Psoas muscle (tissue), 8 donors: ENCODE data around the gene TMEM59. TPM values are rescaled to one million over a fixed set of nuclear protein-coding genes. Genes with fewer than 3 reads are reported as not detected.

ENCODE experiments used
- ATAC-seq, 4 donors: fragments of 200-7000 bp; cut with Tn5 transposase; one replicate each; pipeline ENCODE4 v1.9.1; 2020; ENCODE audit warnings: moderate library complexity in 3 of 4, mild to moderate bottlenecking in 2 of 4
- DNase-seq, 2 donors: peaks; one replicate each; pipeline ENCODE4 v3.0.0-alpha.2; 2020
- H3K27ac ChIP-seq: fragments of 200-600 bp; one replicate; pipeline ENCODE4 v1.8.0; 2022
- H3K27me3 ChIP-seq, 3 donors: fragments of 200-600 bp in 1 of 3; one replicate each; pipeline versions ENCODE4 v1.6.1 to v1.8.0; 2013 to 2022; ENCODE audit warnings: low read length in 2 of 3, mild to moderate bottlenecking in 2 of 3, moderate library complexity in 1 of 3; ENCODE audit not compliant: insufficient read depth in 3 of 3
- H3K36me3 ChIP-seq, 2 donors: fragments of 200-600 bp in 1 of 2; one replicate each; pipeline versions ENCODE4 v1.6.1 to v1.8.0; 2013 to 2022; ENCODE audit warnings: low read depth in 1 of 2, mild to moderate bottlenecking in 1 of 2, moderate library complexity in 1 of 2; ENCODE audit not compliant: insufficient read depth in 1 of 2
- H3K4me1 ChIP-seq: fragments of 200-600 bp; one replicate; pipeline ENCODE4 v1.8.0; 2022
- H3K4me3 ChIP-seq: fragments of 200-600 bp; one replicate; pipeline ENCODE4 v1.8.0; 2022; ENCODE audit warnings: mild to moderate bottlenecking
- H3K9me3 ChIP-seq: fragments of 200-600 bp; one replicate; pipeline ENCODE4 v1.8.0; 2022
- CTCF ChIP-seq: fragments of 200-600 bp; IDR thresholded peaks from one replicate; pipeline ENCODE4 v1.8.0; 2022; ENCODE audit warnings: antibody characterized with exemption
- WGBS, 3 donors: extraction: QIAGEN DNeasy Blood & Tissue Kit; methylation state at CpG; one replicate each; pipeline versions ENCODE4 v1.1.6 to v1.1.7; 2013; 5-methylcytosine and 5-hydroxymethylcytosine counted together
- intact Hi-C, 2 donors: fragments of 100-400 bp; cut with DNase I; formaldehyde crosslinking; loops; one replicate each; pipeline versions ENCODE4 v1.11.0 to v1.14.2; 2022
- polyA plus RNA-seq, 3 donors: library from polyadenylated mRNA; stranded (reverse); fragments of 200-250 nt; gene quantifications; one replicate each; pipeline ENCODE4 v1.2.3, GENCODE V29; 2013
- total RNA-seq, 4 donors: library from RNA; stranded (reverse); fragmentation: NEBNext Ultra II Directional in 2 of 4; extraction: Animal tissue kit (Norgen Biotek cat#: 25700) in 2 of 4; gene quantifications; one replicate each; pipeline versions ENCODE4 v1.2.1 to v1.2.4, GENCODE V29; 2021 to 2023
- donor health status: healthy with polysubstance abuse.
- donor health status: DM: no; HTN: no; CAD: no; lungs with moderate emphysema.
- donor health status: Bipolar disorder and iron deficiency.
- donor health status: healthy.
- donor health status: DM: yes; HTN: yes; CAD: no.
- donor health status: DM: no; HTN: no; CAD: no.
- donor health status: DM: no; HTN: no; CAD: no.
- donor health status: DM: yes; HTN: yes; CAD: no.

TMEM59 gene
- total and polyA plus RNA-seq, 7 donors, result 123 to 240 (median 173) TPM

GRCh38 chr1:53984726-53985125, 68.3 kb downstream of the TMEM59 start:
- intact Hi-C loops, result no loop called here
- ATAC-seq (no peak), DNase-seq (no peak)
- Histone ChIP-seq H3K9me3 (no peaks in the 10 kb centered on the region), H3K27ac (no peak overlapping the region), H3K27me3 (peaks cover 0 to 4% (median 0%) of the 10 kb centered on the region in 3 donors), H3K4me1 (no peaks in the 10 kb centered on the region), H3K36me3 (no peaks in the 10 kb centered on the region), H3K4me3 (no peak overlapping the region)
- no peak for TF ChIP-seq CTCF

- no peaks in the 10 kb centered on the region for H3K9me3 ChIP-seq
- no peak overlapping the region for H3K27ac ChIP-seq
- H3K36me3 ChIP-seq, result no peaks in the 10 kb centered on the region
- H3K4me1 ChIP-seq, result no peaks in the 10 kb centered on the region
- ATAC-seq (no peak), DNase-seq (no peak)
- no peak for TF ChIP-seq CTCF
- 12 to 34% (median 30%) methylated on average over 4 of the region's 4 CpGs for WGBS, 3 donors
- intact Hi-C loops, result no loop called here
- H3K4me3 ChIP-seq, result peak overlapping the region; percentile 49
- peaks cover 0 to 4% (median 0%) of the 10 kb centered on the region in 3 donors for H3K27me3 ChIP-seq
Observed at GRCh38 chr1:53982763-53983104, 70.3 kb downstream of the TMEM59 start.

- intact Hi-C loops, result no loop called here
- H3K4me3 ChIP-seq, result peak overlapping the region; percentile 49
- no peaks in the 10 kb centered on the region for H3K36me3 ChIP-seq
- ATAC-seq, result peak in 1 of 4 donors; percentile 44
- H3K4me1 ChIP-seq, result no peaks in the 10 kb centered on the region
- no peak overlapping the region for H3K27ac ChIP-seq
- H3K27me3 ChIP-seq, result peaks cover 0 to 4% (median 0%) of the 10 kb centered on the region in 3 donors
- H3K9me3 ChIP-seq, result no peaks in the 10 kb centered on the region
- TF ChIP-seq CTCF, result no peak
- peak in 1 of 2 donors; percentile 30 for DNase-seq
- WGBS, 3 donors, result 43 to 47% (median 44%) methylated on average over 20 of the region's 20 CpGs
Observed at GRCh38 chr1:53982034-53982762, 70.8 kb downstream of the TMEM59 start.

GRCh38 chr1:53981220-53981619, 71.8 kb downstream of the TMEM59 start:
- ATAC-seq, result peak in 2 of 4 donors; percentile 76 to 89
- WGBS, 3 donors, result 89 to 91% (median 90%) methylated on average over 6 of the region's 6 CpGs
- Histone ChIP-seq H3K36me3 (no peaks in the 10 kb centered on the region), H3K27me3 (peaks cover 0 to 4% (median 0%) of the 10 kb centered on the region in 3 donors), H3K4me1 (no peaks in the 10 kb centered on the region), H3K4me3 (no peak overlapping the region), H3K27ac (no peak overlapping the region), H3K9me3 (no peaks in the 10 kb centered on the region)
- intact Hi-C loops, result no loop called here
- TF ChIP-seq CTCF, result no peak
- no peak for DNase-seq
